NCI-H82 treated with DMSO at 0.1 percent for 48 hours (cell line): ENCODE data around the gene ACTN3.
"Not testable (repeated sequence)": the region's sequence is repeated elsewhere in the genome, so short reads cannot be mapped to it uniquely, and the experiment has no call there.

Experiments used
- DNase-seq: peaks from one replicate; lab custom pipeline; 2025; ENCODE audit not compliant: unreplicated experiment; lab: John Stamatoyannopoulos, UW

Gene ACTN3

DNA sequence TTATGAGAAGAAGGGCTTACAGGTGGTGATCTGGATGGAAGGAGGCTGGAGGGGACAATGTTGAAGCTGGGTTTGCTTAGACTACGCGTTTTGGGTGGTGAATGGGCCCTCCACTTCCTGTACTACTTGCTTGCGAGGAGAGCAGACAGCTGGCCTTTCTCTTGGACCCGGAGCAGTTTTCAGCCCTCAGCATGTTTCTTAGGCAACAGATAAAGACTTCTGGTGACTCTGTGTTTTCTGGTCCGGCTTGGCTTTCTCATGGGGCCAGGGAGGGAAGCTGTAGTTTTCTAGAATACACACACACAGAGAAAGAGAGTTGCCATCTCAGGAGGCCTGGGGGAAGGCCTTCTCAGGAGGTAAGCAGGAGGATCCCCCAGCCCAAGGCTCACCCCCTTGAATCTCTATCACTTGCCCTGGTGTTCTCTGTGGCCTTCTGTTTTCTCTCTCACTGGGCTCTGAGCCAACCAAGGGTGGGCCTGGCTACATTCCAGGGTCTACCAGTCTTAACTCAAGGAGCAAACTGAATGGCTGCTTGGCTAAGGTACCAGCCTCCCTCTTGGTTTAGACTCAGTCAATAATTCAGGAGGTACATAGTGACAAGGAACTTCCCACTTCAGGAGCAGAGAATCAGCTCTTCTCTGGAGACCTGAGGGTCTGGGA lies 48.7 kb downstream of the ACTN3 start:
- peak; percentile 43 for DNase-seq

- DNase-seq = no peak
Measured at GRCh38 chr11:66598993-66599392, 52.3 kb downstream of the ACTN3 start.

GRCh38 chr11:66600219-66600618 lies 53.5 kb downstream of the ACTN3 start:
- DNase-seq = no peak

DNA sequence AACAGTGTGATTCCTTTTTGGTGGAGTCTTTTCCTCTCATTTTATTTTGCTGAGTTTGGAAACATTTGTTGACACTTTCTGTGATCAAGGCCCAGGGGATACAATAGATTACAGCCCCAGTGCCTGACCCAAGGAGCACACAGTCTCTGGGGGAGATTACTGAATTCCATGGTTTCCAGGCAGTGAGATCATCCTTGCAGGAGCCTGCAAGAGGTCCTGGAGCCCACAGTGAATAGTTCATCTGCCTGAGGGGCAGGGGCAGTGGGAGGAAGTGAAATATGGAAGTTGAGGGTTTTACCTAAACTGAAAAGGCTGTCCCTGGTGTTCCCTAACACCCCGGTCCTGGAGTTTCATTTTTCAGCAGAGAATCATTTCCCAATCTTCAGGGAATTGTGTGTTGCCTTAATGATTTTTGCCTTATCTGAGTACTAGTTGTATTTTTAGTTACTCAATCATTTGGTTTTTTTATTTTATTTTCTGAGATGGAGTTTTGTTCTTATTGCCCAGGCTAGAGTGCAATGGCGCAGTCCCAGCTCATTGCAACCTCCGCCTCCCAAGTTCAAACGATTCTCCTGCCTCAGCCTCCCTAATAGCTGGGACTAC lies 54.0 kb downstream of the ACTN3 start:
- DNase-seq = no peak

DNA sequence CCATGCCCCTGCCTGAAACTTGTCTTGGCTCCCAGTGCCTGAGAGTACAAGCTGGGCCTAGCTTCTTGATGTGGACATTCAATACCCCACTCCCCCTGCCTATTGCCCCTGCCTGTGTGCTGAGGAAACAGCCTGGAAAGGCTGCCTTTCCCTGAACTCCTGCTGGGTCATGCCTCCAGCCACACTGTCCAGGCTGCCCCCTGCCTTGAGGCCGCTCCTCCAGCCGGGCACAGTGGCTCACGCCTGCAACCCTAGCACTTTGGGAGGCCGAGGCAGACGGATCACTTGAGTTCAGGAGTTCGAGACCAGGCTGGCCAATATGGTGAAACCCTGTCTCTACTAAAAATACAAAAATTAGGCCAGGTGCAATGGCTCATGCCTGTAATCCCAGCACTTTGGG lies 56.4 kb downstream of the ACTN3 start:
- no peak for DNase-seq

DNA sequence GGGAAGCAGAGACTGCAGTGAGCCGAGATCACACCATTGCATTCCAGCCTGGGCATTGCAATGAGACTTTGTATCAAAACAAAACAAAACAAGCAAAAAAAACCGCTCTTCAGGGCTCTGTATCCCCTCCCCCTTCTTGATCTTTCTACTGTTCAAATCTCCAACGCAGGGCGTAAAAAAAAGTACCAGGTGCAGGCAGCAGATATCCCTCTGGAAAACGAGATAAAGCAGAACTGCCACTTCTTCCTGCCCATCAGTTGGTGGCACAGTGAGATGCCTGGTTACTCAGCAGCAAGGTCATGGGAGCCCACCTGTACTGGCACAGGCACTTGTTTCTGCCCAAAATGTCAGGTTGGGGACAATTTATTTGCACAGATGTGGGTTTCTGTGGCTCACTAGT lies 57.5 kb downstream of the ACTN3 start:
- no peak for DNase-seq

- not testable (repeated sequence) for DNase-seq
Measured at GRCh38 chr11:66606608-66607007, 59.9 kb downstream of the ACTN3 start.

DNA sequence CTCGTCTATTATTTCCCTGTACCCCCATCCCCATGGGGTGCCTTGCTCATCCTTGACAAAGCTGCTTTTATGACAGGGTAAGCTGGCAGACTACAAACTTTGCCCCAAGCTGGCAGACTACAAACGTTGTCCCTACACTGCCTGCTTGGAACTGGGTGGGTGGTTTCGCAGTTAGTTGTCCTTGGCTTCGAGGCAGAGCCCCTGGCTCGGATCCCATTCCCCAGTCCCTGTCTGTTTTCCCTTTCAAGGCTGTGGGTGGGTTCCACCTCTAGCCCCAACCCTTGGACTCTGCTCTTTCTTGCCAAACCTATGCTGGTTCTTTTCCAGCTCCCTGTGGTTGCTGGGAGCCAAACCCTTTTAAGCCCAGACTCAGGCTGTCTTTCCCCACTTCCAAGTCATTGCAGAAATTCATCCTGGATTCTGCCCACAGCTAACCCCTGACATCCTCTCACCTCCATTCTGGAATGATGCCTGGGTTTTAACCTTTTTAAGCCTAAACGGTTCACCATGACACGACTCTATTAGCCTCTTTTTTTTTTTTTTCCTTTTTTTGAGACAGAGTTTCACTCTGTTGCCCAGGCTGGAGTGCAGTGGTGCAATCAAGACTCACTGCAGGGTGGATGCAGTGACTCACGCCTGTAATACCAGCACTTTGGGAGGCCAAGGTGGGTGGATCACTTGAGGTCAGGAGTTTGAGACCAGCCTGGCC lies 60.6 kb downstream of the ACTN3 start:
- DNase-seq = no peak

DNA sequence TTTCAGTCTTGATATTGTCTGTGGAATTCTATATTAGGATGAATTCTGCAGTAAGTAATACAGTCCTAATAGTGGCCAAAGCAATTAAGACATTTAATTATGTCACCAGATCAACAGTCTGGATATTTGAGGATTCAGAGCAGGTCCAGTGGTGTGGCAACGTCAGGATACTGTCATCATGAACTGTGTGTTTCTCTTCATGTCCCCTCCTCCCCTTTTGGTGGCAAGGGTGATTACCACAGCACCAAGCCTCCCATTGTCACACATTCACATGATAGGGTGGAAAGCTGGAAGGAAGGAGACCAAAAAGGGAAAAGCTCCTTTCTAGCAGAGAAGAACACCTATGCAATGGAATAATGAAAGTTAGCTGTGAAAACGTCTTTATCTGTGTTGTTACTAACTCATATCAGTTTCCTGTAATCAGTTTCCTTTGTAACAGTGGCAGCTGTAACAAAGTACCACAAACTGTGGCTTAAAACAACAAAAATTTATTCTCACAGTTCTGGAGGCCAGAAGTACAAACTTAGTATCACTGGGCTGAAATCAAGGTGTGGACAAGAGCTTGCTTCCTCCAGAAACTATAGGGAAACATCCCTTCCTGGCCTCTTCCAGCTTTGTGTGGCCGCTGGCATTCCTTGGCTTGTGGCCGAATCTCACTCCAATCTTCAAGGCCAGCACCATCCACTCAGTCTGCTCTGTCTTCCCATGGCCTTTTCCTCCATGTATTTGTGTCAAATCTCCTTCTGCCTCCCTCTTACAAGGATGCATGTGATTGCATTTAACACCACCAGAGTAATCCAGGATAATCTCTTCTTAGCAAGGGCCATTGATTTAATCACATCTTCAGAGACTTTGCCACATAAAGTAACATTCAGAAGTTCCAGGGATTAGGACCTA lies 63.3 kb downstream of the ACTN3 start:
- DNase-seq = peak; percentile 86

- DNase-seq = no peak
Measured at GRCh38 chr11:66612458-66612857, 65.8 kb downstream of the ACTN3 start.
